ENCODE data around the gene ARR3.
"Not testable (repeated sequence)": the region's sequence is repeated elsewhere in the genome, so short reads cannot be mapped to it uniquely, and the experiment has no call there.

Gene ARR3

DNA sequence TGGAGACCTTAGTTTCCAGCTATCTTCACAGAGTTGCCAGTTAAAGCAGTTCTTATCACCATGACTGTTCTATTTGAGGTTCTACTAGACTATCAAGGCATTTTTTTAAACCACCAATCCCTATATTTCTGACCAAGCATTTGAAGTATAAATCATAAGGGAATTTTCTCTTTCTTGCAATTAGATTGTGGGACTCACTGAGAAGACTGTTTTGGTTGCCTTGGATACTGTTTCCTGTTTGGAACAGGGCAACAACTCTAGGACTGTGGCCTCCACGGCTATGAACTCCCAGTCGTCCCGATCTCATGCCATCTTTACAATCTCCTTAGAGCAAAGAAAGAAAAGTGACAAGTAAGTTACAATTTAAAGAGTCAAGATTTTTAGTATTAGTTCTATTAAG is 33.6 kb downstream of the ARR3 start:
- H3K4ac ChIP-seq (ENCODE audit: low read depth, low read length), result no peak overlapping the region

DNA sequence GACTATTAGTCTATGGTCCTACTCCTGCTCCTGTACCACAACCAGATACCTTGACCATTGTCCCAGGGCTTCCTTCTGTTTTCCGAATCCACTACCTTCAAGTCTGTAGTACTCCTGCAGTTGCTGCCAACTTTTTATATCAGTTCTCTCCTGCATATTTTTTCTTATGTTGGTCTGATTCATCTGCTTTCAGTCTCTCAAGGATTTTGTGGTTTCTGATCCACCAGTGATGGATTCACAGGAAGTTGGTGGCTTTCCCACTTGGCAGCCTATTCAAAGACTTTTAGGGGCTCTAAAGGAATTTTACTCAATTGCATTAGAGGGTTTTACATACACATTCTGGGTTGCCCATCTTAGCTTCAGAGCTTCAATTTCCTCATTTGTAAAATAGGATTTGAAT is 45.4 kb downstream of the ARR3 start:
- no peak for DNase-seq
- no peak overlapping the region for H3K4me2 ChIP-seq (ENCODE audit: low read length)
- H4K12ac ChIP-seq (ENCODE audit: low read depth, low read length), result no peak overlapping the region
- H4K91ac ChIP-seq (ENCODE audit: low read depth, low read length), result no peak overlapping the region
- peaks cover 3 to 5% of the 10 kb centered on the region in 2 experiments for H3K36me3 ChIP-seq (ENCODE audit: control insufficient read depth in 1 of 2, insufficient read depth in 2 of 2, low read length in 2 of 2)
- H4K8ac ChIP-seq (ENCODE audit: low read depth, low read length), result no peak overlapping the region
- H3K27ac ChIP-seq (ENCODE audit: low read depth, low read length), result no peak overlapping the region
- H2AFZ ChIP-seq (ENCODE audit: insufficient read depth, low read length, poor library complexity), result no peak overlapping the region
- no peak overlapping the region for H3K23ac ChIP-seq (ENCODE audit: low read length)
- no peak overlapping the region for H2BK5ac ChIP-seq (ENCODE audit: low read depth, low read length, poor library complexity)
- H3K4me3 ChIP-seq (ENCODE audit: low read depth, low read length), result no peak overlapping the region
- H3K9me3 ChIP-seq (ENCODE audit: insufficient read depth, low read depth, low read length), result no peaks in the 10 kb centered on the region
- no peak overlapping the region for H3K14ac ChIP-seq (ENCODE audit: low read length)
- H3K79me2 ChIP-seq (ENCODE audit: control insufficient read depth, insufficient read depth, low read length, poor library complexity), result no peaks in the 10 kb centered on the region
- H3K18ac ChIP-seq (ENCODE audit: low read length), result no peak overlapping the region
- no peak overlapping the region for H2BK120ac ChIP-seq (ENCODE audit: insufficient read depth, low read length, poor library complexity)
- H3K79me1 ChIP-seq (ENCODE audit: low read length), result no peaks in the 10 kb centered on the region
- no peaks in the 10 kb centered on the region for H3K4me1 ChIP-seq (ENCODE audit: control insufficient read depth in 1 of 2, insufficient read depth in 2 of 2, low read length in 2 of 2)
- no peak overlapping the region for H2AK5ac ChIP-seq (ENCODE audit: low read length)
- no peak overlapping the region for H2BK12ac ChIP-seq (ENCODE audit: low read length)
- H3K27me3 ChIP-seq (ENCODE audit: insufficient read depth, low read length), result no peaks in the 10 kb centered on the region
- no peak overlapping the region for H3K9ac ChIP-seq (ENCODE audit: low read length)
- no CpG with 5 or more reads among the region's 1 CpG for WGBS (ENCODE audit: extremely low coverage, insufficient coverage, insufficient read length)
- no peak overlapping the region for H3K4ac ChIP-seq (ENCODE audit: low read depth, low read length)

More for the DNA sequence above, 33.6 kb downstream of the ARR3 start:
- no peak overlapping the region for H2AK5ac ChIP-seq (ENCODE audit: low read length)
- no peak overlapping the region for H3K9ac ChIP-seq (ENCODE audit: low read length)
- H3K4me1 ChIP-seq (ENCODE audit: control insufficient read depth in 1 of 2, insufficient read depth in 2 of 2, low read length in 2 of 2), result no peaks in the 10 kb centered on the region
- H3K18ac ChIP-seq (ENCODE audit: low read length), result no peak overlapping the region
- H3K4me3 ChIP-seq (ENCODE audit: low read depth, low read length), result no peak overlapping the region
- peaks cover 0 to 5% of the 10 kb centered on the region in 2 experiments for H3K36me3 ChIP-seq (ENCODE audit: control insufficient read depth in 1 of 2, insufficient read depth in 2 of 2, low read length in 2 of 2)
- no peak overlapping the region for H3K23ac ChIP-seq (ENCODE audit: low read length)
- no peak overlapping the region for H4K8ac ChIP-seq (ENCODE audit: low read depth, low read length)
- no peak overlapping the region for H3K27ac ChIP-seq (ENCODE audit: low read depth, low read length)
- no peak for DNase-seq
- no CpG with 5 or more reads among the region's 3 CpGs for WGBS (ENCODE audit: extremely low coverage, insufficient coverage, insufficient read length)
- no peak overlapping the region for H2AFZ ChIP-seq (ENCODE audit: insufficient read depth, low read length, poor library complexity)
- H3K4me2 ChIP-seq (ENCODE audit: low read length), result no peak overlapping the region
- no peak overlapping the region for H4K91ac ChIP-seq (ENCODE audit: low read depth, low read length)
- H4K12ac ChIP-seq (ENCODE audit: low read depth, low read length), result no peak overlapping the region
- no peak overlapping the region for H2BK120ac ChIP-seq (ENCODE audit: insufficient read depth, low read length, poor library complexity)
- H3K9me3 ChIP-seq (ENCODE audit: insufficient read depth, low read depth, low read length), result no peaks in the 10 kb centered on the region
- H2BK12ac ChIP-seq (ENCODE audit: low read length), result no peak overlapping the region
- no peaks in the 10 kb centered on the region for H3K27me3 ChIP-seq (ENCODE audit: insufficient read depth, low read length)
- H3K14ac ChIP-seq (ENCODE audit: low read length), result no peak overlapping the region
- H3K79me1 ChIP-seq (ENCODE audit: low read length), result no peaks in the 10 kb centered on the region
- H2BK5ac ChIP-seq (ENCODE audit: low read depth, low read length, poor library complexity), result no peak overlapping the region
- H3K79me2 ChIP-seq (ENCODE audit: control insufficient read depth, insufficient read depth, low read length, poor library complexity), result no peaks in the 10 kb centered on the region

GRCh38 chrX:70322784-70323183 is 54.6 kb downstream of the ARR3 start:
- no peak overlapping the region for H3K4me2 ChIP-seq (ENCODE audit: low read length)
- H3K9ac ChIP-seq (ENCODE audit: low read length), result no peak overlapping the region
- no peak for DNase-seq
- H4K91ac ChIP-seq (ENCODE audit: low read depth, low read length), result no peak overlapping the region
- H4K8ac ChIP-seq (ENCODE audit: low read depth, low read length), result no peak overlapping the region
- no peaks in the 10 kb centered on the region for H3K4me1 ChIP-seq (ENCODE audit: control insufficient read depth in 1 of 2, insufficient read depth in 2 of 2, low read length in 2 of 2)
- no peak overlapping the region for H3K27ac ChIP-seq (ENCODE audit: low read depth, low read length)
- H2AK5ac ChIP-seq (ENCODE audit: low read length), result no peak overlapping the region
- no peak overlapping the region for H3K14ac ChIP-seq (ENCODE audit: low read length)
- no peaks in the 10 kb centered on the region for H3K79me2 ChIP-seq (ENCODE audit: control insufficient read depth, insufficient read depth, low read length, poor library complexity)
- no CpG with 5 or more reads among the region's 4 CpGs for WGBS (ENCODE audit: extremely low coverage, insufficient coverage, insufficient read length)
- no peak overlapping the region for H2BK5ac ChIP-seq (ENCODE audit: low read depth, low read length, poor library complexity)
- no peaks in the 10 kb centered on the region for H3K27me3 ChIP-seq (ENCODE audit: insufficient read depth, low read length)
- H3K79me1 ChIP-seq (ENCODE audit: low read length), result no peaks in the 10 kb centered on the region
- H3K4me3 ChIP-seq (ENCODE audit: low read depth, low read length), result no peak overlapping the region
- H3K23ac ChIP-seq (ENCODE audit: low read length), result no peak overlapping the region
- no peak overlapping the region for H2BK120ac ChIP-seq (ENCODE audit: insufficient read depth, low read length, poor library complexity)
- H3K4ac ChIP-seq (ENCODE audit: low read depth, low read length), result no peak overlapping the region
- H2AFZ ChIP-seq (ENCODE audit: insufficient read depth, low read length, poor library complexity), result no peak overlapping the region
- no peak overlapping the region for H4K12ac ChIP-seq (ENCODE audit: low read depth, low read length)
- no peak overlapping the region for H2BK12ac ChIP-seq (ENCODE audit: low read length)
- H3K18ac ChIP-seq (ENCODE audit: low read length), result no peak overlapping the region
- H3K36me3 ChIP-seq (ENCODE audit: control insufficient read depth in 1 of 2, insufficient read depth in 2 of 2, low read length in 2 of 2), result no peaks in the 10 kb centered on the region
- H3K9me3 ChIP-seq (ENCODE audit: insufficient read depth, low read depth, low read length), result no peaks in the 10 kb centered on the region

DNA sequence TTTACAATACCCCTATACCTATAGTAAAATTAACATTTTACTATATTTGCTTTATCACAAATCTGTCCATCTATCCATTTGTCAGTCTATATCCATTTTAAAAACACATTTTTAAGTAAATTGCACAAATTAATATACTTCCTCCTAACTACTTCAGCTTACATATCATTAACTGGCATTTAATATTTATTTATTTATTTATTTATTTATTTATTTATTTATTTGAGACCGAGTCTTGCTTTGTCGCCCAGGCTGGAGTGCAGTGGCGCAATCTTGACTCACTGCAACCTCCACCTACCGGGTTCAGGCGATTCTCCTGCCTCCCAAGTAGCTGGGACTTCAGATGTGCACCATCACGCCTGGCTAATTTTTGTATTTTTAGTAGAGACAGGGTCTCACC is 55.5 kb downstream of the ARR3 start:
- H3K18ac ChIP-seq (ENCODE audit: low read length); H3K4me2 ChIP-seq (ENCODE audit: low read length); H3K14ac ChIP-seq (ENCODE audit: low read length); H3K4me3 ChIP-seq (ENCODE audit: low read depth, low read length); H3K79me2 ChIP-seq (ENCODE audit: control insufficient read depth, insufficient read depth, low read length, poor library complexity); H3K79me1 ChIP-seq (ENCODE audit: low read length); H3K4ac ChIP-seq (ENCODE audit: low read depth, low read length); H2BK120ac ChIP-seq (ENCODE audit: insufficient read depth, low read length, poor library complexity); H3K23ac ChIP-seq (ENCODE audit: low read length); H3K9ac ChIP-seq (ENCODE audit: low read length); H3K27me3 ChIP-seq (ENCODE audit: insufficient read depth, low read length); H3K27ac ChIP-seq (ENCODE audit: low read depth, low read length); H2BK12ac ChIP-seq (ENCODE audit: low read length); H3K36me3 ChIP-seq (ENCODE audit: control insufficient read depth in 1 of 2, insufficient read depth in 2 of 2, low read length in 2 of 2); H2AFZ ChIP-seq (ENCODE audit: insufficient read depth, low read length, poor library complexity); H3K9me3 ChIP-seq (ENCODE audit: insufficient read depth, low read depth, low read length); H3K4me1 ChIP-seq (ENCODE audit: control insufficient read depth in 1 of 2, insufficient read depth in 2 of 2, low read length in 2 of 2); DNase-seq; H4K12ac ChIP-seq (ENCODE audit: low read depth, low read length); H2BK5ac ChIP-seq (ENCODE audit: low read depth, low read length, poor library complexity); H4K91ac ChIP-seq (ENCODE audit: low read depth, low read length); H4K8ac ChIP-seq (ENCODE audit: low read depth, low read length); H2AK5ac ChIP-seq (ENCODE audit: low read length): not testable (repeated sequence)
- WGBS (ENCODE audit: extremely low coverage, insufficient coverage, insufficient read length), result no CpG with 5 or more reads among the region's 6 CpGs
